HepG2 (cell line): ENCODE results near the gene ENTPD6. TPM values are rescaled to one million over a fixed set of nuclear protein-coding genes. Genes with fewer than 3 reads are reported as not detected.

Source experiments
- CENPT ChIP-seq: sonication (generic); formaldehyde crosslinking; IDR thresholded peaks from 2 replicates; pipeline ENCODE4 v1.8.0; 2022; ENCODE audit warnings: low read depth, mild to moderate bottlenecking, moderate library complexity, missing genetic modification reagents
- CENPX ChIP-seq: sonication (generic); formaldehyde crosslinking; IDR thresholded peaks from 2 replicates; pipeline ENCODE4 v1.9.0; 2021; ENCODE audit warnings: mild to moderate bottlenecking, missing genetic modification reagents, moderate library complexity
- CHCHD3 ChIP-seq: sonication (generic); formaldehyde crosslinking; IDR thresholded peaks from 2 replicates; pipeline ENCODE4 v1.8.0; 2022; ENCODE audit warnings: mild to moderate bottlenecking, missing genetic modification reagents, moderate library complexity
- FOXP1 ChIP-seq, 2 experiments: fragments of 450-650 bp in 1 of 2; IDR thresholded peaks; 2 replicates each; pipeline ENCODE4 v1.6.1; 2017 to 2018; ENCODE audit warnings: antibody characterized with exemption in 1 of 2
- HHEX ChIP-seq: IDR thresholded peaks from 2 replicates; pipeline ENCODE4 v1.6.1; 2016; ENCODE audit warnings: control low read depth
- HMGXB4 ChIP-seq, 2 experiments: sonication (generic) in 1 of 2; formaldehyde crosslinking in 1 of 2; IDR thresholded peaks; 2 replicates each; pipeline versions ENCODE4 v1.4.0 to v1.6.1; 2018 to 2020; ENCODE audit warnings: missing genetic modification reagents in 2 of 2, borderline replicate concordance in 1 of 2, low read depth in 1 of 2, mild to moderate bottlenecking in 1 of 2, missing biosample characterization in 1 of 2
- HNF1B ChIP-seq: sonication (generic); formaldehyde crosslinking; IDR thresholded peaks from 2 replicates; pipeline ENCODE4 v1.5.1; 2020; ENCODE audit warnings: mild to moderate bottlenecking, moderate library complexity, missing genetic modification reagents
- HOXA3 ChIP-seq: sonication (generic); formaldehyde crosslinking; IDR thresholded peaks from 2 replicates; pipeline ENCODE4 v1.5.0; 2020; ENCODE audit warnings: missing genetic modification reagents
- JDP2 ChIP-seq: sonication (generic); formaldehyde crosslinking; IDR thresholded peaks from 2 replicates; pipeline ENCODE4 v1.8.1; 2022; ENCODE audit warnings: missing genetic modification reagents, borderline replicate concordance
- MAFG ChIP-seq: sonication (generic); formaldehyde crosslinking; IDR thresholded peaks from 2 replicates; pipeline ENCODE4 v1.5.1; 2020; ENCODE audit warnings: mild to moderate bottlenecking, missing genetic modification reagents
- RARG ChIP-seq: sonication (generic); formaldehyde crosslinking; IDR thresholded peaks from 2 replicates; pipeline ENCODE4 v1.4.0; 2020; ENCODE audit warnings: low read depth, mild to moderate bottlenecking, missing genetic modification reagents
- RFX1 ChIP-seq: fragments of 450-650 bp; IDR thresholded peaks from 2 replicates; pipeline ENCODE4 v1.6.1; 2017
- SETDB1 ChIP-seq: sonication (generic); formaldehyde crosslinking; IDR thresholded peaks from 2 replicates; pipeline ENCODE4 v1.5.1; 2020; ENCODE audit warnings: missing genetic modification reagents, mild to moderate bottlenecking, borderline replicate concordance
- SOX6 ChIP-seq, 2 experiments: fragments of 450-650 bp in 1 of 2; sonication (generic) in 1 of 2; formaldehyde crosslinking in 1 of 2; IDR thresholded peaks; 2 replicates each; pipeline versions ENCODE4 v1.4.0 to v1.6.1; 2017 to 2020; ENCODE audit warnings: antibody characterized with exemption in 1 of 2, mild to moderate bottlenecking in 1 of 2, missing genetic modification reagents in 1 of 2
- TERF1 ChIP-seq: sonication (generic); formaldehyde crosslinking; IDR thresholded peaks from 2 replicates; pipeline ENCODE4 v1.8.0; 2022; ENCODE audit warnings: mild to moderate bottlenecking, missing genetic modification reagents, moderate library complexity
- ZBTB10 ChIP-seq: sonication (generic); formaldehyde crosslinking; IDR thresholded peaks from 2 replicates; pipeline ENCODE4 v1.4.0; 2020; ENCODE audit warnings: missing genetic modification reagents, borderline replicate concordance
- ZGPAT ChIP-seq: IDR thresholded peaks from 2 replicates; pipeline ENCODE4 v1.6.1; 2016; ENCODE audit warnings: mild to moderate bottlenecking
- ZMYM3 ChIP-seq: sonication (generic); formaldehyde crosslinking; IDR thresholded peaks from 2 replicates; pipeline ENCODE4 v1.5.1; 2020; ENCODE audit warnings: mild to moderate bottlenecking, missing genetic modification reagents
- ZNF232 ChIP-seq: sonication (generic); formaldehyde crosslinking; IDR thresholded peaks from 2 replicates; pipeline ENCODE4 v1.4.0; 2020; ENCODE audit warnings: missing genetic modification reagents, borderline replicate concordance
- ZNF317 ChIP-seq: sonication (generic); formaldehyde crosslinking; IDR thresholded peaks from 2 replicates; pipeline ENCODE4 v1.5.0; 2020; ENCODE audit warnings: mild to moderate bottlenecking, missing genetic modification reagents
- ZNF549 ChIP-seq: sonication (generic); formaldehyde crosslinking; IDR thresholded peaks from 2 replicates; pipeline ENCODE4 v1.5.0; 2020; ENCODE audit warnings: missing genetic modification reagents
- polyA plus RNA-seq, 8 experiments: library from polyadenylated mRNA; depleted of rRNA in 3 of 8; stranded (reverse) in 7 of 8; unstranded in 1 of 8; fragments of >200 nt; fragmentation: Illumina TruSeq in 4 of 8; extraction: Trizol in 4 of 8; gene quantifications; 2 replicates each; pipeline versions ENCODE4 v1.2.1 to v1.2.3, GENCODE V29; 2011 to 2016; ENCODE audit warnings: low read depth in 4 of 8, missing spikeins in 1 of 8, mixed read lengths in 1 of 8; ENCODE audit not compliant: insufficient read depth in 1 of 8
- total RNA-seq, 5 experiments: library from RNA; depleted of rRNA; stranded (reverse); fragments of >200 nt; fragmentation: Illumina TruSeq; extraction: Trizol; gene quantifications; 2 replicates each; pipeline ENCODE4 v1.2.3, GENCODE V29; 2016; ENCODE audit warnings: low read depth in 1 of 5

ENTPD6 gene
- total and polyA plus RNA-seq, 2 of the 13 experiments (the other 11 are each of a cell fraction or from before 2014, with no cell fraction given), result 164 to 172 TPM

- TF ChIP-seq HNF1B (CRISPR knock-in tag) (0 out of 2 replicates have a peak, but pooled peaks have one; percentile 31), FOXP1 (IDR thresholded peaks at IDR 0.05) (no peak), FOXP1 (CRISPR knock-in tag; IDR thresholded peaks at IDR 0.05) (no peak), HOXA3 (CRISPR knock-in tag) (no peak; the same call in 1 of the 2 replicates), ZNF317 (CRISPR knock-in tag) (peak; percentile 18; the same call in 1 of the 2 replicates), ZNF232 (CRISPR knock-in tag) (peak; percentile 55; the same call in 1 of the 2 replicates), RARG (CRISPR knock-in tag) (peak; percentile 59; the same call in 1 of the 2 replicates), TERF1 (peak; percentile 40; the same call in 1 of the 2 replicates), ZBTB10 (CRISPR knock-in tag) (peak; percentile 48; the same call in 1 of the 2 replicates), ZMYM3 (CRISPR knock-in tag) (0 out of 2 replicates have a peak, but pooled peaks have one; percentile 19), CENPX (CRISPR knock-in tag) (no peak), SOX6 (IDR thresholded peaks at IDR 0.05) (no peak), SOX6 (CRISPR knock-in tag; IDR thresholded peaks at IDR 0.05) (0 out of 2 replicates have a peak, but pooled peaks have one; percentile 2), RFX1 (no peak), MAFG (CRISPR knock-in tag) (peak; percentile 73; the same call in 1 of the 2 replicates), CHCHD3 (CRISPR knock-in tag) (no peak), CENPT (CRISPR knock-in tag) (peak; percentile 31; the same call in 1 of the 2 replicates), ZGPAT (peak; percentile 92), HHEX (CRISPR knock-in tag) (no peak), ZNF549 (CRISPR knock-in tag) (no peak; the same call in 1 of the 2 replicates), JDP2 (CRISPR knock-in tag) (no peak), SETDB1 (CRISPR knock-in tag) (peak; percentile 73; the same call in 1 of the 2 replicates), HMGXB4 (CRISPR knock-in tag; IDR thresholded peaks at IDR 0.05; ENCODE audit: borderline replicate concordance in 1 of 2, low read depth in 1 of 2) (peak in 1 of 2 experiments; percentile 77; a peak in 3 of 4 replicates)
Measured at GRCh38 chr20:25247518-25247955, 52.0 kb downstream of the ENTPD6 start (continued).
